H9 (cell line): ENCODE measurements around the gene MBOAT2. TPM values are rescaled to one million over a fixed set of nuclear protein-coding genes. Genes with fewer than 3 reads are reported as not detected.

ENCODE experiments used
- DNase-seq: peaks from one replicate; pipeline ENCODE4 v3.0.0-alpha.2; 2017
- H2AFZ ChIP-seq: one replicate; pipeline ENCODE4 v1.6.1; 2013; ENCODE audit warnings: mild to moderate bottlenecking, low read length, control low read depth, moderate library complexity
- H2AK5ac ChIP-seq: 2 replicates; pipeline ENCODE4 v1.6.1; 2013; ENCODE audit warnings: low read length, control low read depth, mixed read lengths; ENCODE audit not compliant: insufficient read length
- H2BK120ac ChIP-seq: one replicate; pipeline ENCODE4 v1.6.1; 2013; ENCODE audit warnings: low read depth, mild to moderate bottlenecking, low read length, control low read depth, inconsistent platforms; ENCODE audit not compliant: poor library complexity, severe bottlenecking
- H2BK12ac ChIP-seq: 2 replicates; pipeline ENCODE4 v1.6.1; 2013; ENCODE audit warnings: low read length, control low read depth, mixed read lengths, low read depth; ENCODE audit not compliant: insufficient read length
- H2BK15ac ChIP-seq: 2 replicates; pipeline ENCODE4 v1.6.1; 2013; ENCODE audit warnings: low read depth, low read length, control low read depth
- H2BK20ac ChIP-seq: one replicate; pipeline ENCODE4 v1.6.1; 2013; ENCODE audit warnings: low read depth, mild to moderate bottlenecking, low read length, control low read depth, inconsistent platforms; ENCODE audit not compliant: poor library complexity, severe bottlenecking
- H2BK5ac ChIP-seq: 2 replicates; pipeline ENCODE4 v1.6.1; 2013; ENCODE audit warnings: low read length, control low read depth, mixed read lengths; ENCODE audit not compliant: insufficient read length
- H3K14ac ChIP-seq: 2 replicates; pipeline ENCODE4 v1.6.1; 2013; ENCODE audit warnings: low read length, control low read depth; ENCODE audit not compliant: insufficient read depth
- H3K18ac ChIP-seq: 2 replicates; pipeline ENCODE4 v1.6.1; 2013; ENCODE audit warnings: low read depth, mild to moderate bottlenecking, mixed read lengths, low read length, control low read depth; ENCODE audit not compliant: insufficient read length
- H3K23ac ChIP-seq: 2 replicates; pipeline ENCODE4 v1.6.1; 2013; ENCODE audit warnings: low read length, control low read depth, mixed read lengths, low read depth; ENCODE audit not compliant: insufficient read length
- H3K23me2 ChIP-seq: 2 replicates; pipeline ENCODE4 v1.6.1; 2013; ENCODE audit warnings: low read depth, mild to moderate bottlenecking, mixed read lengths, low read length, control low read depth; ENCODE audit not compliant: insufficient read length, poor library complexity, severe bottlenecking
- H3K27ac ChIP-seq: 2 replicates; pipeline ENCODE4 v1.5.1; 2013; ENCODE audit warnings: low read length, control low read depth, mixed read lengths, low read depth; ENCODE audit not compliant: insufficient read length
- H3K27me3 ChIP-seq: 2 replicates; pipeline ENCODE4 v1.6.1; 2013; ENCODE audit warnings: low read length, control low read depth, inconsistent platforms; ENCODE audit not compliant: insufficient read depth
- H3K4ac ChIP-seq: 2 replicates; pipeline ENCODE4 v1.6.1; 2013; ENCODE audit warnings: low read depth, mild to moderate bottlenecking, control low read depth, inconsistent platforms, low read length, moderate library complexity
- H3K4me1 ChIP-seq: 2 replicates; pipeline ENCODE4 v1.6.1; 2013; ENCODE audit warnings: low read length, control low read depth, inconsistent platforms; ENCODE audit not compliant: insufficient read depth
- H3K4me2 ChIP-seq: 2 replicates; pipeline ENCODE4 v1.6.1; 2013; ENCODE audit warnings: low read length, control low read depth, mixed read lengths; ENCODE audit not compliant: insufficient read length, insufficient read depth
- H3K56ac ChIP-seq: 2 replicates; pipeline ENCODE4 v1.6.1; 2013; ENCODE audit warnings: low read depth, mild to moderate bottlenecking, mixed read lengths, low read length, control low read depth; ENCODE audit not compliant: insufficient read length
- H3K79me1 ChIP-seq: 2 replicates; pipeline ENCODE4 v1.6.1; 2013; ENCODE audit warnings: low read depth, mild to moderate bottlenecking, moderate library complexity, low read length, control low read depth, inconsistent platforms; ENCODE audit not compliant: insufficient read depth, poor library complexity, severe bottlenecking
- H3K79me2 ChIP-seq: 2 replicates; pipeline ENCODE4 v1.6.1; 2013; ENCODE audit warnings: low read length, control low read depth, inconsistent platforms; ENCODE audit not compliant: insufficient read depth
- H3K9ac ChIP-seq: 2 replicates; pipeline ENCODE4 v1.6.1; 2013; ENCODE audit warnings: low read length, control low read depth, mixed read lengths; ENCODE audit not compliant: insufficient read length; ENCODE audit errors: extremely low read depth
- H3K9me3 ChIP-seq: one replicate; pipeline ENCODE4 v1.6.1; 2013; ENCODE audit warnings: low read depth, low read length, inconsistent platforms; ENCODE audit not compliant: control insufficient read depth
- H3T11ph ChIP-seq: one replicate; pipeline ENCODE4 v1.6.1; 2013; ENCODE audit warnings: mild to moderate bottlenecking, low read length, control low read depth, inconsistent platforms
- H4K20me1 ChIP-seq: one replicate; pipeline ENCODE4 v1.6.1; 2013; ENCODE audit not compliant: control insufficient read depth, insufficient read length, insufficient read depth
- H4K5ac ChIP-seq: 2 replicates; pipeline ENCODE4 v1.6.1; 2013; ENCODE audit warnings: low read depth, mild to moderate bottlenecking, mixed read lengths, low read length, control low read depth; ENCODE audit not compliant: insufficient read length
- H4K8ac ChIP-seq: replicated peaks from 2 replicates; pipeline ENCODE4 v1.6.1; 2013; ENCODE audit warnings: low read length, control low read depth, mixed read lengths, low read depth; ENCODE audit not compliant: insufficient read length
- H4K91ac ChIP-seq: 2 replicates; pipeline ENCODE4 v1.6.1; 2013; ENCODE audit warnings: low read depth, mild to moderate bottlenecking, moderate library complexity, mixed read lengths, low read length, control low read depth; ENCODE audit not compliant: insufficient read length
- H3K27ac Mint-ChIP-seq, 3 experiments: 2 replicates in 2 of 3; 3 replicates in 1 of 3; pipeline ENCODE4 v1.8.0; 2020 to 2021; ENCODE audit warnings: mixed read lengths in 3 of 3, mild to moderate bottlenecking in 1 of 3, moderate library complexity in 1 of 3
- H3K27me3 Mint-ChIP-seq: 2 replicates; pipeline ENCODE4 v1.8.0; 2021; ENCODE audit warnings: low read depth, mild to moderate bottlenecking, moderate library complexity, mixed read lengths
- H3K36me3 Mint-ChIP-seq, 3 experiments: 2 replicates in 2 of 3; 3 replicates in 1 of 3; pipeline ENCODE4 v1.8.0; 2020 to 2021; ENCODE audit warnings: low read depth in 3 of 3, mixed read lengths in 3 of 3; ENCODE audit not compliant: insufficient read depth in 1 of 3
- H3K4me1 Mint-ChIP-seq, 2 experiments: 2 replicates each; pipeline ENCODE4 v1.8.0; 2020; ENCODE audit warnings: mixed read lengths in 2 of 2
- H3K4me3 Mint-ChIP-seq, 2 experiments: 2 replicates in 1 of 2; 3 replicates in 1 of 2; pipeline ENCODE4 v1.8.0; 2020 to 2021; ENCODE audit warnings: mild to moderate bottlenecking in 2 of 2, mixed read lengths in 2 of 2, moderate library complexity in 1 of 2
- H3K9me3 Mint-ChIP-seq, 2 experiments: 2 replicates in 1 of 2; 3 replicates in 1 of 2; pipeline ENCODE4 v1.8.0; 2020; ENCODE audit warnings: mild to moderate bottlenecking in 2 of 2, mixed read lengths in 2 of 2, moderate library complexity in 1 of 2
- CTCF ChIP-seq: fragments of 200-600 bp; sonication (generic); conservative IDR thresholded peaks from 3 replicates; pipeline ENCODE4 v1.8.0; 2021; ENCODE audit warnings: antibody characterized with exemption, mild to moderate bottlenecking
- WGBS: extraction: QIAGEN DNeasy Blood & Tissue Kit; methylation state at CpG from one replicate; pipeline ENCODE4 v1.1.7; 2013; ENCODE audit warnings: missing lambda C conversion rate, low lambda C conversion rate, mixed read lengths; ENCODE audit not compliant: insufficient read length; ENCODE audit errors: extremely low coverage; 5-methylcytosine and 5-hydroxymethylcytosine counted together
- total RNA-seq: library from RNA; stranded (reverse); gene quantifications from 2 replicates; pipeline ENCODE4 v1.2.1, GENCODE V29; 2021

Gene MBOAT2
- total RNA-seq, 1 experiment from 2014 or later = 20.2 TPM

GRCh38 chr2:9001778-9002177, 1.7 kb downstream of the MBOAT2 start:
- peak overlapping the region; percentile 84 to 98; a peak in 2 of 5 replicates for H3K4me3 Mint-ChIP-seq
- DNase-seq = no peak
- H4K91ac ChIP-seq = no peak overlapping the region
- no peak overlapping the region for H2AK5ac ChIP-seq
- H3K9ac ChIP-seq = no peak overlapping the region
- no peak overlapping the region for H2BK12ac ChIP-seq
- no peak overlapping the region for H2BK20ac ChIP-seq
- H2BK120ac ChIP-seq = no peak overlapping the region
- no peak overlapping the region for H3T11ph ChIP-seq
- H4K8ac ChIP-seq = no peak overlapping the region
- peaks cover 0 to 6% (median 3%) of the 10 kb centered on the region in 3 experiments; a peak in 4 of 7 replicates for H3K36me3 Mint-ChIP-seq
- no peaks in the 10 kb centered on the region for H4K20me1 ChIP-seq
- no peak overlapping the region for H3K27ac ChIP-seq
- TF ChIP-seq CTCF = no peak
- peaks cover 41 to 45% of the 10 kb centered on the region in 2 experiments for H3K4me1 Mint-ChIP-seq
- no peak overlapping the region for H2BK15ac ChIP-seq
- no peak overlapping the region for H3K14ac ChIP-seq
- H3K9me3 Mint-ChIP-seq = peaks cover 0 to 6% of the 10 kb centered on the region in 2 experiments; a peak in 2 of 5 replicates
- H3K4me1 ChIP-seq = no peaks in the 10 kb centered on the region; the same call in 1 of the 2 replicates
- no peak overlapping the region for H3K4ac ChIP-seq
- peaks cover 5% of the 10 kb centered on the region for H3K27me3 Mint-ChIP-seq
- H4K5ac ChIP-seq = no peak overlapping the region
- H3K23ac ChIP-seq = no peak overlapping the region
- H3K18ac ChIP-seq = no peak overlapping the region
- no peaks in the 10 kb centered on the region for H3K9me3 ChIP-seq
- no peaks in the 10 kb centered on the region for H3K79me1 ChIP-seq
- no peak overlapping the region for H2BK5ac ChIP-seq
- no peak overlapping the region for H3K56ac ChIP-seq
- peaks cover 11% of the 10 kb centered on the region for H3K23me2 ChIP-seq
- peaks cover 2% of the 10 kb centered on the region; the same call in 1 of the 2 replicates for H3K79me2 ChIP-seq
- WGBS = no CpG with 5 or more reads among the region's 8 CpGs
- no peak overlapping the region for H3K27ac Mint-ChIP-seq
- peak overlapping the region; percentile 97 for H3K4me2 ChIP-seq
- H3K27me3 ChIP-seq = no peaks in the 10 kb centered on the region
- H2AFZ ChIP-seq = no peak overlapping the region
